ENCODE results near the gene PAQR9.

Gene PAQR9

GRCh38 chr3:142982038-142982773 lies 18.7 kb upstream of the PAQR9 start:
- no peak for DNase-seq

- no peak for DNase-seq
Measured at GRCh38 chr3:142981108-142981507, 17.6 kb upstream of the PAQR9 start.

DNA sequence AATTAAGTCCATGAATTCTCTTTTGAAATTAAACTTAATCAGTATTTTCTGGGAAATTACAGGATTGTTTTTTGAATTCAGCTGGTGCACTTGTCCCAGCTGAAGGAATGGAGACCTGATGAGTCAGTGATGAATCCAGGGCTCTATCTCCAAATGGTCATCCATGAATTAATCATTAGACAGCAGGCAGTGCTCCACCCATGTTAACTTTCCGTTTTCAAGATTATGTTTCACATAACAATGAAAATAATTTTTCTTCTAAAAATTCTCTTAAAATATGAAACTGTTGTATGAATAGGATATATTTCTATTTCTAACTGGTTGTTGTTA lies 13.9 kb upstream of the PAQR9 start:
- no peak for DNase-seq

DNA sequence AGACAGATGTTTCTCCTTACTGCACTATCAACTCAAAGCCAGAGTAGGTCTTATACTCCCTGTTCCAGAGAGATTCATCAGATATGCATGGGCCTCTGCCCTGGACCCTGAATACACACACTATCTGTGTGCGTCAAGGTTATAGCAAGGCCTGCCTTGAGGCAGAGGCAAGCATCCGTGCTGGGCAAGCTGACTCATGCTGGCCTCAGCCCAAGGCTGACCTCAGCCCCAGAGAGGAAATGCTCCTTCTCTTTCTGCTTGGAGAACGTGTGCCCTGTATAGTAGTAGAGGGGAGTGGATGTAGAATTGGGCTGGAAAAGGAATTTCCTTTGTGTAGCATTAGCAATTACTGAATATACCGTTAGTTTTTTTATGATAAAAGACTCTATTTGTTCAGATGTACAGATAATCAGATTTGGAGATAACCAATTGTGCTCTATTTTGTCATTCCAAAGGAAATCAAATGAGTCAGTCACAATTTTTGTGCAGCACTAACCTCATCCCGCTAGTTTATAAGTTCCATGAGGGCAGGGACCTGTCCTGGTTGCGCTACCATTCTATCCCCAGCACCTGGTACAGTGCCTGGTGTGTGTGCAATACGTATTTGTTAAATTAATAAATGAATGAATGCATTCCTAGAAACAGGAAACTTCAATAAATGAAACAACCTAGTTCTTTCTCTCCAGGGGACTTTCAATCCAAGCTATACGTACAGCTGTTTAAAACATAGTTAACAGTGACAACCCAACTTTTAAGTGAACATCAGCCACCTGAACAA lies 13.3 kb upstream of the PAQR9 start:
- DNase-seq = no peak

DNA sequence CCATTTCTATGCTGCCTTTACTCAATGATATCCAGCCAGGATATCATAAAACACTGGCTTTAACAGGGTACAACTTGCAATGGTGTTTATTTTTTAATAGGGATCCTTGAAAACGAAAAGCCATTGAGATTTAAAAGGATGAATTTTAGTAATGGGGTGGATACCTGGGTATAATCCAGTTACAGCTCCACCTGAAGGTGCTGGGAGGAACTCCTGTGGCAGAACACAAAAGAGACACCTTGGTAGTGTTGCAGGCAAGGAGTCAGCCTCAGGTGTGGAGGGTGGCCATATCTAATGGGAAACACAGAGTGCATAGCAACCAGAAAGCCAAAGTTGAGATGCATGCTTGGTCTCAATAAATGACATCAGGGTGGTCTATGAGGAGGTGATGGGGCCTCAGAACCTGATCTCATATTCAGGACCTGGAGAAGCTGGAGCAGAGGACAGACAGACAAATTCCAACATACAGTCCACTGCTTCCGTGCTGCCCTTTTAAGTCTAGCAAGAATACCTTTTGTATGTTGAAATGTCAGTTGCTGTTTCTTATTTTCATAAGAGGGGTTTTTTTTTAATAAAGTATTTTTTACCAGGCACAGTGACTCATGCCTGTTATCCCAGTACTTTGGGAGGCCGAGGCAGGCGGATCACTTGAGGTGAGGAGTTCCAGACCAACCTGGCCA lies 12.0 kb upstream of the PAQR9 start:
- no peak for DNase-seq

DNA sequence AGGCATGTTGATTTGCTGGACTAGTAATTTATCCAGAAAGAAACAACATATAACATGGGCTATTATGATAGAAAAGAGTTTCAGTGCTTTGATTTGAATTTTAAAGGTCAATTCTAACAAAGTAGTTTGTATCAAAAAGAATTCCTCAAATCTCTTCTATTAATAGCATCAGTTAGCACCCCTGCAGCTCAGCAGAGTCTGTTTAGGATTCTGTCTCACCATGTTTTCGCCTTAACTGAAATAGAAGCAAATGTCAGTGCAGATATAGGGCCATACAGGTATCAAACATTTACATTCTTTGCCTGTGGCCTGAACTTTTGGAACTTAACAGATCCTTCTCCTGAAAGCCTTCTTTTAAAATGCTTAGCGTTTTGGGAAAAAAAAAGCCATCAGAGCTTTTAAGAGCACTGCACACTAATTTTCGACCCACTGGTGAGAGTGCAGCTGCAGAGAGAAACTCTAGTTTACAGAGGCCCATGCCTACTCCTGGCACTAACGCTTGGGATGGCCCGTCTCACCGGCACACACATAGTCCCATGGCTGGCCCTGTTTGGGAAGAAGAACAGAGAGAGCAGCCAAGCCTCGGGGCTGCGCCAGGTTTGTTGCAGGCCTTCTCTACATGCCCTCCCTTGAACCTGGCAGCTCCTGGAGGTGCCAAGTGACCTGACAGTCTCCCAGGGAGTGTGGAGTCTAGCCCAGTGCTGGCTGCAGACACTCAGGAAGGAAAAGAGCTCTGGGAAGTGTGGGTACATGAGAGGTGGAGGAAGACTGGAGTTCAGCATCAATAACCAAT lies 9.9 kb upstream of the PAQR9 start:
- no peak for DNase-seq

GRCh38 chr3:142972092-142972753 lies 8.7 kb upstream of the PAQR9 start:
- DNase-seq = no peak

- DNase-seq = no peak
Measured at GRCh38 chr3:142971431-142971830, 8.0 kb upstream of the PAQR9 start.

DNA sequence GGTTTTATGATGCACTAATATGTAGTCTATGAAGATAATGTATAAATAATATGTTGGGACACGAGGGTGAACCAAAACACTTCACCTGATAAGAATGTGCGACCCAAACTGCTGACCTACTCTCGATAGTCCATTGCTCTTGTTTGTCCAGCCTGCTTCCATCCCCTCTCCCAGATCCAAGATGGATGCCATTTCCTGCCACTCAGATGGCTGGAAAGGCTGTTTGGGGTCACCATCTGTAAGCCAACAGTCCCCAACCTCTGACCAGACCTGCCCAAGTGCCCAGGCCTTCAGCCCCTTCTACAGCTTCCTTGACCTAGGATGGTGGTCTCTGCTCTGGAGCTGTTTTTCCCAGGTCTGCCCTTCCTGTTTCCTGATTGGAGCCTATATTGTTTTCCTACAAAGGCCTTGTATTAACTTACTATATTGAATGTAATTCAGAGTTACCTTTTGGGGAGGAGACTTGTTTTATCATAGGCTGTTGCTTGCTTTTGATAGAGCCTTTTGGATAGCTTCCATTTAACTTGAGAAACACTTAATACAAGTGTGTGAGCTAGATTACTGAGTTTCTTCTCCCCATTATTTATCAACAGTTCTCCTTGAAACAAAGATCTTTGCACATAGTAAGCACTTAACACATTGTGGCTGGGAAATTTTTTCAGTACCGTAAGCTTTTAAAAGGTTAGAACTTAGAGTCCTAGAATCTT lies 5.0 kb upstream of the PAQR9 start:
- no peak for DNase-seq

DNA sequence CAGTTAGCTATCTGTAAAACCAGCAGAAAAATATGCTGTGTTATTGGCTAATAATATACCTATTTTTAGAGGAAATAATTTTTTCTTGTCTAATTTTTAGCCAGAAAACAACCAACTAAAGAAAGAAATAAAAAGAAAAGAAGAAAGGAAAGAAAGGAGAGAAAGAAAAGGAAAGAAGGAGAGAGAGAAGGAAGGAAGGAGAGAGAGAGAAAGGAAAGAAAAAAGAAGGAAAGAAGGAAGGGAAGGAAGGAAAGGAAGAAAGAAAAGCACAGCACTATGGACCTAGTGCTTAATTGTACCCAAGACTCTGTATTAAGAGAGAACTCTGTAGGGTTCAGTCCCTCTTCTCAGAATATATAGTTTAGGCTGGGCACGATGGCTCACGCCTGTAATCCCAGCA lies 3.3 kb upstream of the PAQR9 start:
- DNase-seq = no peak

DNA sequence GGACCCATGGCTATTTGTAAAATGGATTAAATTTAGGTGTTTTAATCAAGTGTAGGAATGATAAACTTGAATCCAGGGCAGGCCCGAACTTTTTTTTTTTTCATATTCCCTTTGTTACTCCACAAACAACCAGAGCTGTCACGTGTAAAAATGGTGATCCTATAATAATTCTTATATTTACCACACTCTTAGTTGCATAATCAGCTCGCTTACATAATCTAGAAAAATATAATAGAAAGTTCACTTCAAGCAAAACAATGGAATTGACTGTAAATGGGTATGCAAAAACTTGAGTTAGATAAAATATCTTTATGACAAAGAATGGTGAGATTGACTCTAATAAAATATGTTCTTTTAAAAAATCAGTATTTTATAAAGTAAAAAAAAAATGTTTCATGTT lies 2.1 kb upstream of the PAQR9 start:
- DNase-seq = no peak

- peak; percentile 52 for DNase-seq
Measured at GRCh38 chr3:142963234-142963515, 299 bp downstream of the PAQR9 start.

GRCh38 chr3:142962520-142963233 lies 797 bp downstream of the PAQR9 start:
- no peak for DNase-seq

- no peak for DNase-seq
Measured at GRCh38 chr3:142962175-142962519, 1.3 kb downstream of the PAQR9 start.

GRCh38 chr3:142961539-142961938 lies 1.9 kb downstream of the PAQR9 start:
- DNase-seq = no peak

DNA sequence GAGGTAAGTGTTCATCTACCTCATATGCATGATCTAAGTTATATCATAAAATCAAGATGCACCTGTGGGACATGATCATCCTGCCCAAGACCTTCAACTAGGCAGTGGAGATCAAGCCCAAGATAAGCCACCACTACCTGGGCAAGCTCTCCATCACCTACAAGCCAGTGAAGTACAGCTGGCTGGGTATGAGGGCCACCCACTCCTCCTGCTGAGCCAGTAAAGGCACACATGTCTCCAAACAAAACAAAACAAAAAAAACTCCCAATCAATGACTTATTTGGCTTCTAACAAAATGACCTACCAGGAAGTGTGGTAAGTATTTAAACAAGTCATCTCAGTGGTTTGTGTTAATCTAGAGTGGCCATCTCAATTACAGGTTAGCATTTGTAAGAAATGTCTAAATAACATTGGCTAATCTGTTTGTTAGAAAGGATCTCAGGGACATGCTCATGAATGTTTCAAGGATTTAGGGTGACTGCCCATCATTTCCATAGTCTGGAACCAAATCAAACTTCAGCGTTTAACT lies 3.1 kb downstream of the PAQR9 start:
- no peak for DNase-seq

GRCh38 chr3:142958707-142959106 lies 4.8 kb downstream of the PAQR9 start:
- DNase-seq = no peak

DNA sequence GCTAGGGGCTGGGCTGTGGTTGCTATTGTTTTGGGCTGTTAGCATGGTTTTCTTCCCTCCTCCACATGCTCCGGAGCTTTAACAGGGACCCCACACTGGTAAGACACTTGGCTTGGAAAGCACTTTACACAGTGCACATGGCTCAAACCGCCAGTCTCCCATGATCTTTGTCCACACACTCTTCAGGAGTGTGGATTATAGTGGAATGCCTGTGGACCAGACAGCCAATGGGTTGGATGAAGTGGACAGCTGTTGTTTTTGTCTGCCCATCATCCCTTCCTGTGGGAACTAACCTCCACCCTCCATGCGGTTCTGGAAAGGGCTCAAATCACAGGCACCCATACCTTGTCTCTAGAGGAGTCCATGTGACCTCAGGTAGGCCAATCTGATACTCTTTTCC lies 10.0 kb downstream of the PAQR9 start:
- no peak for DNase-seq

DNA sequence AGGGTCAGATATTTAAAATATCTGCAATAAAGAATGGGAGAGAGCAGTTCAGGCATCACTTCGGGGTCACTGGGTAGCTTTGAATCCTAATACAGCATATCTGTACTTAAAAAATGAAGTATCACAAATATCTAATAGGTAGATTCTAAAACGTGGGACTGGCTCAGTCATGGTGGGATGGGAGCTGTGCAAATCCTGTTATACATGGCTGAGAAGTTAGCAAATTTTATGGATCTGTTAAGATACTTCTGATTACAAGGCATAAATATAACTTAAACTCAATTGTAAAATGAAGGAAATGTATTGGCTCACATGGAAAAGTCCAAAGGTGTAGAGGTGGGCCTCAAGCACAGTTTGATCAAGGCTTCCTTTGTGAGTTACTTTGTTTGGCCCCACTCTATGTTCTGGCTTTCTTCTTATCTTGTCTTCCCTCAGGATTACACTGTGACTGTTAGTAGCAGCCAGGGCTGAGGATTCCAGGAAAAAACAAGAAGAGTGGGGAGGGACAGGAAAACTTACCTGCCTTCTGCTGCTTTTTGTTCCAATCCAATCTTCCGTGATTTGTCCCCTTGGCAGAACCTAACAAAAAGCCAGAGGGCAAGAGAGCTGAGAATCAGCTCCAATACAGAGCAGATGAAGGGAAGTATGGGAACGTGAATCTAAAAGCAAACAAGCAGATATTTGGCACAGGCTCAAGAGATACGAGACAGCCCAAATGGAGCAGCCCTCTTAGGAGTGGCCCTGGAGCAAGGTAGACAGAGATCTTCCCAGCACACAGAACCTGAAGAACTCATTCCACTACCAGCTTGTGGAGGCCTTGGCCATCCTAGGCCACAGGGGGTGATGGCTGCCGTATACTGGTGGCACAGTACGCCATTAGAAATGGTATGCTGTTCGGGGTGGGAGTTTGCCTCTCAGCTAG lies 10.9 kb downstream of the PAQR9 start:
- DNase-seq = no peak

DNA sequence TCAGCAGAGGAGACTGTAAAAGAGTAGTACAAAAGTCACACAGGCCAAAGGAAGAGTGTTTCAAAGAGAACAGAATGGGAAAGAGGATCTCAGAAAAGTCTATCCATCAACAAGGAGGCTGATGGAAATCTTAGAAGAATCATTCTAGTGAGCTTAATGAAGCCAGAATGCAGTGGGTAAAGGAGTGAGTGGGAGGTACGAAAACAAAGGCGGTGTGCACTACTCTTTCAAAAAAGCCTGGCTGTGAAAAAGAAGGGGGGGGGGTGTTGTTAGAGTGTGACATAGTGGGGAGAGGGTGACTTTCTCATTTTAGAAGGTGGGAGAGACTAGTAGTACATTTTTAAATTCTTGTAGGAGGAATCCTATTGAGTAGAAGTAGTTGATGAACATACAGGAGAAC lies 11.7 kb downstream of the PAQR9 start:
- no peak for DNase-seq
